Stimulated activated CD4-positive, alpha-beta T cell treated with anti-CD3 and anti-CD28 coated beads, Interleukin-12 subunit alpha, Interleukin-12 subunit beta, amount 100 ng/mL, for 4 hours (primary cell): Measurements from ENCODE around the gene PROCR.
"Not testable (repeated sequence)": the region's sequence is repeated elsewhere in the genome, so short reads cannot be mapped to it uniquely, and the experiment has no call there.

Experiments
- DNase-seq: peaks from one replicate; pipeline ENCODE4 v3.0.0-alpha.2; 2020

PROCR gene

DNA sequence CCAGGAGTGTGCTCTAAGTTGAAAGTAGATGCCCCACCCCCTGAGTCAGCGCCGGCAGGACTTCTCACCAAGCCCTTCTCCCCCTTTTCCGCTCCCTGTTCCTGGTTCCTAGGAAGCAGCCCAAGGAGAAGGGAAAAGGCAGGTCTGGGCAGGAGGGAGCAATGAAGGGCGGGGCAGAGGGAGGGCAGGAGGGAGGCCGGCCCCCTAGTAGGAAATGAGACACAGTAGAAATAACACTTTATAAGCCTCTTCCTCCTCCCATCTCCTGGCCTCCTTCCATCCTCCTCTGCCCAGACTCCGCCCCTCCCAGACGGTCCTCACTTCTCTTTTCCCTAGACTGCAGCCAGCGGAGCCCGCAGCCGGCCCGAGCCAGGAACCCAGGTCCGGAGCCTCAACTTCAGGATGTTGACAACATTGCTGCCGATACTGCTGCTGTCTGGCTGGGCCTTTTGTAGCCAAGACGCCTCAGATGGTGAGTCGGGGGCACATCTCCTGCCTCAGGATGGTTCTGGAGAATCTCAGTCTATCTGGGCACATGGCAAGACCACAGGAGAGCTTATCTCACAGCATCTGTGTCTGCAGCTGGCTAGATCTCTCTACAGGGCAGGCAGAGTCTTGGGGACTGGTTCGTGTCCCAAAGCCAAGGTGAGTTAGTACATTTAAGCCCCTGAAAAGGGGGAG lies at the start of gene PROCR:
Gene PROCR, plus strand, starts transcription at position 320 of the 681 bp plus-strand sequence. Its CDS starts 83 bp downstream, at position 403.
- no peak for DNase-seq

DNA sequence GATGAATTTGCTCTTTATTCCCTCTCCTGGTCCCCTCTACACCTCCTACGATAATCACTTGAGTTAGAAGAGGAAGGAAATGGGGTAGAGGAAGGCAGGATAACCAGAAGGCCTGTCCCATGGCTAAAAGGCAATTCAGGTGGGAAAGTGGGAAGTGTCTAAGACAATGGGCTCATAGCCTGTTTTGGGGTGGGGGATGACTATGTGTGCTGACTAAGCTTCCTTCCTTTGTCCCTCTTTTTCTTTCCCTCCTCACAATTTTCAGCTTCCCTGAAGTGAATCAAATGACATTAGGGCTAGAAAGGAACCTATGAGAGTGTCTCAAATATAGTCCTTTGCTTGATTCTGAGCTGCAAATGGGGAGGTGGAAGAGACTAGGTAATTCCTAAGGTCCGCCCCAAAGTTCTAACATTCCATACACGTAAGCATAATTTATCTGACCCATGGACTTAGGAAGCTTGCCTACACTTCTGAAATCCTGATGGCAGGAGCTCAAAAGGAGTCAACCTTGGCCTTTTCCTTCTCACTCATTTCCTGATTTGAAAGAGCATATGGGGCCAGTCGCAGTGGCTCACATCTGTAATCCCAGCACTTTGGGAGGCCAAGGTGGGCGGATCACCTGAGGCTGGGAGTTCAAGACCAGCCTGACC lies 49.0 kb upstream of the PROCR start:
- no peak for DNase-seq

DNA sequence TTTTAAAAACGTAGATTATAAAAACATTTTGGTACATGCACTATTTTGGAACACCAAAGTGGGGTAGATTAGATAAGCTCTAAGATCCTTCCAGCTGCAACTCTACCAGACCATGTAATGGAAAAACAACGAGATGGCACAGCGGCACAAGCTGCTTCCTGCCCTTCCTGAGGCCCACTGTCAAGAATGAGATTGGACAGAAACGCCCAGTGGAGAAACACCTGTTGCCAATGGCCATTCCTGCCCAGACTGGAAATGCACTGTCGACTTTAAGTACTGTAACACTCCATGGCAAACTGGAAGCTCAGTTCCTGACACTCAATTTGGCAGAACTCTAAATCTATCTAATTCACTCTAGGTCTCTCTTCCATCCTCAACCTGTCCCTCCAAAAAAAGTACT lies 46.1 kb upstream of the PROCR start:
- DNase-seq, result no peak

DNA sequence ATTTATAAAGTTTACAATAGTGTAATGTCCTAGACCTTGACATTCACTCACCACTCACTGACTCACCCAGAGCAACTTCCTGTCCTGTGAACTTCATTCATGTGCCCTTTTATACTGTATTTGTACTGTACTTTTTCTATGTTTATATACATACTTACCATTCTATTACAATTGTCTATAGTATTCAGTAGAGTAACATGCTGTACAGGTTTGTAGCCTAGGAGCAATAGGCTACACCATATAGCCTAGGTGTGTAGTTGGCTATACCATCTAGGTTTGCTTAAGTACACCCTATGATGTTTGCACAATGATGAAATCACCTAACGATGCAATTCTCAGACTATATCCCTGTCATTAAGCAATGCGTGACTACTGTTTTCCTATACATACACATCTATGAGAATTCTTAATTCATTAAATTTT lies 42.2 kb upstream of the PROCR start:
- DNase-seq, result no peak

DNA sequence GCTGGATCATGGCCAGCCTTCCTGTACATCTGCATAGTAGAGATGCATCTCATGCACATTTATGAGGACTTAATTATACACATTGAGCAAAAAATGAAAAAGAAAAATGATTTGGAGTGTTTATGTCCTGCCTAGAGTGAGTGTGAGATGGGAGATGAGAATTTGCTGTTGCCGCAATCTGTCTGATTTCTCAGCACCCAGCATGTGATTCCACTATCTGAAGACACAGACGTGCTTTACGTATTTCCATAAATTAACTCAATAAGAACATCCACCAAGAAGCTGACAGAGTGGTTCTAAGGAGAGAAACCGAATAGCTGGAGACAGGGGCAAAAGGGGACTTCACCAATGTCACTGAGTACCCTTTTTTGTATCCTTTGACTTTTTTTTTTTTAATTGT lies 39.9 kb upstream of the PROCR start:
- DNase-seq, result no peak

DNA sequence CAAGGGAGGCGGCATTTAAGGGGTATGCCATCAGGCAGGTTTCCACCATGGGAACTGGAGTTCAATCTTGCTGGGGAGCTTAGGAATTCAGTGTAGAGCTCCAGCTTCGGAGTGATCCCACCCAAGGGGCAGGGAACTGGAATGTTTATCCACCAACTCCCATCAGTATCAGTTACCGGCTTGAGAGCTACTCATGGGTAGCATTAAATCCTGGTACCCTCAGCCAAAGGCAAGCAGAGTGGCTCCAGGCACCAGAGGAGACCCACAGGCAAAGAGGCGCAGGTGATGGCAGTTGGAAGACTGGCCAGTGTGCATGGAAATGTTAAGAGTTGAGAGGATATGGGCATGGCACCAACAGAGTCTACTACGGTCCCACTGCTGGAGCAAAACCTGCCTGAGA lies 38.8 kb upstream of the PROCR start:
- DNase-seq, result no peak

DNA sequence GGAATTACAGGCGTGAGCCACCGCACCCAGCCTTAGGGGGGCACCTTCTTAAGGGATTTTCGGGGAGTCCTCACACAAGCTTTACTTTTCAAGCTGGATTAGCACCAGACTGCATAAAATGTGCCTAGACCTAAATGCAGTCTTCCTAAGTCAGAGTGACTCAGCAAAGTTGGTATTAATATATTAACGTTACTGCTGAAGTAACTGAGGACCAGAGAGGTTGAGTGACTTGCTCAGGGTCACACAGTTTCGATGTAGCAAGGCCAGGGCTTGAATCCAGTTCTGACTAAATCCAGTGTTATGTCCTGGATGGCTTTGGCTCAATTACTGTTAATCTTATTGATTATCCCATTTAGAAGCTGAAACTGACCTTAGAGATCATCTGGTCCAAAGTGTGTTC lies 38.1 kb upstream of the PROCR start:
- no peak for DNase-seq

DNA sequence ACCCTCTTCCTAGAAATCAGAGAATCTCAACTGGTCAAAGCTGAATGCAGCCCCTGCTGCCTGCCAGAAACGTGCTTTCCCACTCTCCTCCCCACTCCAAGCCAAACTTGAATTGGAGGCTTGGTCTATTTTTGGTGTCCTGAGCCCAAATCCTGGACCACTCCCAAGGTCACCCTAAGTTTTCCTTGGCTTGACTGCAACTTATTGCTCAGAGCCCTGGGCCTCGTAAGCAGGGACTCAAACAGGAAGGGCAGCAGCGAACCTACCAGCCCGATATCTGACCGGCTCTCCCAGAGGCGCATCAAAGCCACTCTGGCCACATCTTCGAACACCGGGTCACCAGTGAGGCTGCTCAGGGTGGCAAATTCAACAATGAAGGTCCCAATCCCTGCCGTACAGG lies 37.4 kb upstream of the PROCR start:
- no peak for DNase-seq

DNA sequence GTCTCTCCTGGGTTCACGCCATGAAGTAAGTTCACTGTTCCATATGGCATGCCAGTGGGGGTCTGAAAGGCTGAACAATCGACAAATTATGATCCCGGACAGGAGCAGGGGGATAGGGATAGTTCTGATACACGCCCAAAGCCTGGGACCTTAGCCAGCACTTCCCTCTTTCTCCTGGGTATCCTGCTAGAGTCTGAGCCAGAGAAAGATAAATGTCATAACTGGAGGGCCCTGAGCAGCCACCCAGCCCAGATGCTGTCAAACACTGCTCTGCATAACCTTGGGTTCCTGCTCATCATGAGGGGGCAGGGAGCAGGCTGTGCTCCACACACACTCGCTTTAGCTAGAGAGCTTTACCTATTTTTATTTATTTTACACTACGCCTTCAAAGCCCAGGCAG lies 37.0 kb upstream of the PROCR start:
- no peak for DNase-seq

DNA sequence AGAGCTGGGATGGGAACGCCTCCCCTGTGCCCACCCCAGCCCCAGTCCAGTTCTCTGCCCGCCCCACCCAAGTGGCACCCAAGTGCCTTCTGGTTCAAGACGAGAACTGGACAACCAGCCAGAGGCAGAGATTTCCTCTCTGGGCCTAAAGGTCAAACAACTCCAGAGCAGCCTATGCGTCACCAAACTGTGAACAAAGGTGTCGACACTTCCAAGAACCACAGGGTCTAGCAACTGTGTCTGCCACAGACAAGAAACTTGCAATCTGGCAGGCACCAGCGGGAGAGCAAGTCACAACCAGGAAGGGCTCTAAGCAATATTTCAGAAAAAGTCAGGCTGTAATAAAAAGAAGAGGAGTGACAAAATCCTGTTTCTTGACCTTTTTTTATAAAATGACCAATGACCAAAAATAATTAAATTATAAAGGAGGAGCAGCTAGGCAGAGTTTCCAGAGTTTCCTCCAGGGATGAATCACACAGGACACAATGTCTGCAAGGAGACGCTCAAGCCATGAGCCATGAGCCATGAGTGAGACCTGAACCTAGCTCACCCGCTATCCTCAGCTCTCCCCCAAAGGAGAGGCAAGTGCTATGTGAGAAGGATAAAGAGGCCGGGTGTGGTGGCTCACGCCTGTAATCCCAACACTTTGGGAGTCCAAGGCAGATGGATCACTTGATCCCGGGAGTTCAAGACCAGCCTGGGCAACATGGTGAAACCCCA lies 35.8 kb upstream of the PROCR start:
- DNase-seq, result no peak

DNA sequence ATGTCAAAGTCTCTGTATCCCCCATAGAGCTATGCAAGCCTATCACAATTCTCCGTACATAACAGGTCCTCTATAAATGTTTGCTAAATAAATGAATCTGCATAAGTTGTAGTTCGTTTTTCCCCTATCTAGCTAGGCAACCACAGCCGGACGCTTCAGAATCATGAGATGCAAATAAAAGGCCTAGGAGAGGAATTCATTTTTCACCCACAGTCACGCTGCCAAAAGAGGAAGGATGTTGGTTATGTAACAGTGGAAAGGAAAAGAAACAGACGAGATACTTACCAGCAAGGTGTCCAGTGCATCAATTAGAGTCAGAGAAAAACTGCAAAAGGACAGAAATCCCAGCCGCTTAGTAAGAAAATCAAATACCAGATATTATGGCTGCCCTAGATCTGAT lies 27.2 kb upstream of the PROCR start:
- no peak for DNase-seq

DNA sequence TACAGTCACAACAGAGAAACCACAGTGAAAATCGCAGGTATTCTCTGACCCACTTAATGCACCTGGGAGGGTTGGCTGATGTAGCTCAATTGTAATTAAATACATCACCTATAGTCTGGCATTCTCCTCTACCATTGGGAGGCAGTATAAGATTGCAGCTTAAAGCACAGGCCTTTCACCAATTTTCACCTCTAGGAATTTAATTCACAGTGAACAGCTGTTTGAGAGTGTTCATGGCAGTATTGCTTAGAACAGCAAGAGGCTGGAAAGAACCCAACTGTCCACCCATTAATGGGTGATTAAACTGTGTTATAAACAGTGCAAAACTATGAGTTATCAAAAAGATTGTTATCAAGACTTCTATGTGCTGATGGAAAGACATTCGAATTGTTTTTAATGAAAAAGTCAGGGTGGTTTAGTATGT lies 26.7 kb upstream of the PROCR start:
- DNase-seq, result no peak

DNA sequence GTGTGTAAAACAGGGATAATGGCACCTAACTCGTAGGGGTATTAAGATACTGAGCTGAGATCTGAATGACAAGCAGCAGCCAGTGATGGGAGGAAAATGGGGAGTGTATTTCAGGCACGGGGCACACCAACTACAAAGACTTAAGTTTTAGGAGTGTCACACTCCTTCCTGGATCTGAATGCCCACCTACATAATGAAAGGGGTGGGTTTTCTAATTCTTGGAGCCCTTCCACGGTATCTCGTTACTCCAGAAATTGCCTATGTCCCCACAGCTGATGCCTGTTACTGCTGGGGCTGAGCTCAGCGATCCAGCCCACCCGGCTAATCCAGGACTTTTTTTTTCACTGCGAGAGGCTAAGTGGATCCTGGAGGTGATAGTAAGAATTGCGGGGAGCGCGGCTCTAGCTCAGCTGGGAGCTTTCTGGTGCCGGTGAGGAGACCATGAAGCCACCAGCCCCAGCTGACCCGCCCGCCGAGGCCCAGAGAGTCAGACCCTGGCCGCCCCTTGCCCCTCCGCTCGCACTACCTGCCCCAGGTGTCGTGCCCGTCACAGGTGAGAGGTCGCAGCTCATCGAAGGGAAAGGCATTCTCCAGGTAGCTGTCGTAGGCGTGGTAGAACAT lies 25.5 kb upstream of the PROCR start:
- DNase-seq, result no peak

DNA sequence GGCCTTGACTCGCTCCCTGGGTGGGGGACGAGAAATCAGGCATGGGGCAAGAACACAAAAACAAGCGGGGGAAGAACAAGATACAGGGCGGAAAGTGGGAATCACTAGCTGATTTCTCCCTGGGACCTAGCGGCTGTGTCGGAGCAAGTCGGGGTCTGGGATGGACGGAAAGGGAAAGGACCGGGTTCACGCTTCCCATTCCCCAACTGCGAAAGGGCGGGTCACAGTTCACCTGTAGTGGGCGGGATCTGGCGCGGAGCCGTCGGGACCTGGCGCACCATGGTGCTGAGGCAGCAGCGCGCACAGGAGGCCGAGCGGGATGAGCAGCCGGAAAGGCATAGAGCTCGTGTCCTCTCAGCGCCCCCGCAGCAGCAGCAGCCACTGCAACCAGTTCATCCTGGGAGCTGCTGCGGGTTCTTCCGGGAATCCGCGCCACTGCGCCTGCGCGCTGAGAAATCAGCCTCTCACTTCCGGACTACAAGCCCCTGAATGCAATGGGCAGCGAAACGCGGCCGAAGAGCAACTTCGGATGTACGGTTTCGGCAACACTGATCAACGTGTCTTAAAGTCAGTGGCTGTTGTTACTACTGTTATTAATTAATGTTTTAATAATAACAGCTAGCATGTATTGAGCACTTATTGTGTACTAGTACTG lies 24.8 kb upstream of the PROCR start, which contains the start of gene EDEM2:
Gene EDEM2, minus strand, starts transcription at position 417 of the 655 bp plus-strand sequence. Its CDS starts 78 bp downstream, at position 339.
- DNase-seq, result peak; percentile 92

DNA sequence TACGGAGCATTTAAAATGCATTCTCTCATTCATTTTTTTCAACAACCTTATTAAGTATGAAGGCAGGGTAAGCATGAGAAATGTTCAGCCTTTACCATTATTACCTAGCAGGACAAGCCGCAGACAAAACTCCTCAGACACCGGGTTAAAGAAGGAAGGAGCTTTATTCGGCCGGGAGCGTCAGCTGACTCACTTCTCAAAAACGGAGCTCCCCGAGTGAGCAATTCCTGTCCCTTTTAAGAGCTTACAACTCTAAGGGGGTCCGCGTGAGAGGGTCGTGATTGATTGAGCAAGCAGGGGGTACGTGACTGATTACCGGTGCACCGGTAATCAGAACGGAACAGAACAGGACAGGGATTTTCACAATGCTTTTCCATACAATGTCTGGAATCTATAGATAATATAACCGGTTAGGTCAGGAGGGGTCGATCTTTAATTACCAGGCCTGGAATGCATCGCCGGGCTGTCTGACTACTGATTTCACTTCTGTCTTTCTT lies 24.2 kb upstream of the PROCR start:
- peak; percentile 8 for DNase-seq

DNA sequence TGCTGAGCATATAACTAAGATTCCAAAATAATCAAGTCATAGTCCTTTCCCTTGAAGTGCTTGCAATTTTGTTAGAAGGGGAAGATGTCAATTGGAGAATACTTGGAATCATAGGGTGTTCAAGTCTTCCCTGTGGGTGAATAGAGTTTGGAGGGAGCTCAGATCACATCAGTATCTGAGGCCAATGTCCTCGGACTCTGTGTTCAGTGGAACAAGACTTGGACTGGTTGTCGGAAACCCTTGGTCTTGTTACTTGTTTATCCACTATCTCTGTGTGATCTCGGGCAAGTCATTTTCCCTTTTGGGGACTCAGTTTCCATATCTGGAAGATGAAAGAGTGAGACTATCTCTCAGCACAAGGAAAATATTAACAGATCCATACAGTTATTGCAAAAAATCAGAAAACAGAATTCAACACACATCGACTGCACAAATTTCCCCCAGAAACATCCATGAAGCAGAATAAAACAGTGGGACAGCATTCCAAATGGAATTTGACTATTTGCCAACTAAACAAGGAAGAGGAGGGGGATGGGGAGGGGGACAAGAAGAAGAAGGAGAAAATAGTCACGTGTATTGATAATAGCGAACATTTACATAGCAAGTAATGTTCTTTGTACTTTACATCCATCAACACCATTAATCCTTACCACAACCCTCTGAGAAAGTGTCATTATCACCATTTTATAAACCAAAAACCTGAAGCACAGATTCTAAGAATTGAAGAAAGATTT lies 20.9 kb upstream of the PROCR start:
- DNase-seq, result no peak

DNA sequence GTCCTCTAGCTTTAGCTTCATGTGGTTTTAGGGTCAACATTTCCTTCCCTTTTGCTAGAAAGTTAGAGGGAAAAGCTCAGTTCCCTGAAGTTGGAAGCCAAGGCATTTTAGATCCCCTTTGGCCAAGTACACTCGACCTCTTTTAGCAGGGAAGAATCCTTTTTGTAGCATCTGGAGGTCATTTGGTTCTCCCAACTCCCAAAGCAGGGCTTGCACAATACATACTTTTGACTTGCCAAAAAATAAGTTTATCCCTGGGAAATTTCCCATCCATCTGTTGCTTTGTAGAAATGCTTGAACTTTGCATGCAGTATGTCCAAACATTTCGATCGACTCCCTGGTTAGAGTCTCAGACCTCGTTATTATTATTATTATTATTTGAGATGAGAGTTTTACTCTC lies 20.1 kb upstream of the PROCR start:
- DNase-seq, result no peak

DNA sequence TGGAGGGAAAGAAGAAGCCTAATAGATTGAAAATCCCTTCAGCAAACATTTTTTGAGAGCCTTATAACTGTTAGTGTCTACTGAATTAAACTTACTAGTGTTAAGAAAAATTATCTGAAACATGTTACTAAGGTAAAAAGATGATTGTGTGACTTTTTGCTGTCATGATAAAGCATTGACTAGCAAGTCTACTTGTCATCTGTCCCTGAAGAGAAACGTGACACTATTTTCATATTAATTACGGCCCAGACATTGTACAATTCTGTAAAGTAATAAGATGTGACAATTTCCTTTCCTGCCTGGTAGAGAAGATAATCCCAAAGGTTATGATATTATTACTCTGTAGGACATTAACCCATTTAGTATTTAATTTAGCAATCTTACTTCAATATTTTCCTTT lies 15.9 kb upstream of the PROCR start:
- DNase-seq, result no peak

DNA sequence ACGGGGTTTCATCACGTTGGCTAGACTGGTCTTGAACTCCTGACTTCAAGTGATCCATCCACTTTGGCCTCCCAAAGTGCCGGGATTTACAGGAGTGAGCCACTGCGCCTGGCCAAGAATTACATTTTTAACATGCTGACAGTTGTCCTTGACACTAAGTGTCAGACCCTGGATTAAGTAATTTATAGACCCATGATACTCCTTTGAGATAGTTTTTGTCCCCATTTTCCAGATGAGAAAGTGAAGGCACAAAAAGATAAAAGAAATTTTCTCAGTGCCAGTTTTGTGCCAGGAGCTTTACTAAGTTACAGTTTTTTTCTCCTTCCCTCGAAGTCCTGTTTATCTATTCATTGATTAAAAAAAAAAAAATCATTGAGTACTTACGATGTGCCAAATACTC lies 14.9 kb upstream of the PROCR start:
- no peak for DNase-seq

DNA sequence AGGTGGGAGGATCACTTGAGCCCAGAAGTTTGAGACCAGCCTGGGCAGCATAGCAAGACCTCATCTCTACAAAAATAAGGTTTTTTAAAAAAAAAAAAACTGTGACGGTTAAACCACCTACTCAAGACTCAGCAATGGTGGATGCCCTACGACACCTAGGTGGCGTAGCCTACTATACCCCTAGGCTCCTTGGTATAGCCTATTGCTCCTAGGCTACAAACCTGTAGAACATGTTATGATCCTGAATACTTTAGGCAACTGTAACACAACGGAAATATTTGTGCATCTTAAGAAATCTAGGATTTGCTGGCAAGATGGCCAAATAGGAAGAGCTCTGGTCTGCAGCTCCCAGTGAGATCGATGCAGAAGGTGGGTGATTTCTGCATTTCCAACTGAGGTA lies 11.5 kb upstream of the PROCR start:
- DNase-seq, result not testable (repeated sequence)

DNA sequence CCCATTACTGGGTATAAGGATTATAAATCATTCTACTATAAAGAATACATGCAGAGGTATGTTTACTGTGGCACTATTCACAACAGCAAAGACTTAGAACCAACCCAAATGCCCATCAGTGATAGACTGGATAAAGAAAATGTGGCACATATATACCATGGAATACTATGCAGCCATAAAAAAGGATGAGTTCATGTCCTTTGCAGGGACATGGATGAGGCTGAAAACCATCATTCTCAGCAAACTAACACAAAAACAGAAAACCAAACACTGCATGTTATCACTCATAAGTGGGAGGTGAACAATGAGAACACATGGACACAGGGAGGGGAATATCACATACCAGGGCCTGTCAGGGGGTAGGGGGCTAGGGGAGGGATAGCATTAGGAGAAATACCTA lies 7.3 kb upstream of the PROCR start:
- not testable (repeated sequence) for DNase-seq
